HFF-Myc (cell line): ENCODE measurements around the gene PANX2.

Experiments
- DNase-seq: peaks from one replicate; pipeline ENCODE4 v3.0.0-alpha.2; 2011; ENCODE audit warnings: low read depth; ENCODE audit errors: extremely low read depth
- H3K4me3 ChIP-seq: replicated peaks from 2 replicates; pipeline ENCODE4 v1.5.1; 2011; ENCODE audit warnings: low read depth, mild to moderate bottlenecking, control low read depth, low read length
- TF ChIP-seq, protein P1 (sequence below): IDR thresholded peaks from 2 replicates; pipeline ENCODE4 v1.5.1; 2012; ENCODE audit warnings: mild to moderate bottlenecking, low read depth, low read length, control low read depth; ENCODE audit errors: missing control alignments

The PANX2 gene

DNA sequence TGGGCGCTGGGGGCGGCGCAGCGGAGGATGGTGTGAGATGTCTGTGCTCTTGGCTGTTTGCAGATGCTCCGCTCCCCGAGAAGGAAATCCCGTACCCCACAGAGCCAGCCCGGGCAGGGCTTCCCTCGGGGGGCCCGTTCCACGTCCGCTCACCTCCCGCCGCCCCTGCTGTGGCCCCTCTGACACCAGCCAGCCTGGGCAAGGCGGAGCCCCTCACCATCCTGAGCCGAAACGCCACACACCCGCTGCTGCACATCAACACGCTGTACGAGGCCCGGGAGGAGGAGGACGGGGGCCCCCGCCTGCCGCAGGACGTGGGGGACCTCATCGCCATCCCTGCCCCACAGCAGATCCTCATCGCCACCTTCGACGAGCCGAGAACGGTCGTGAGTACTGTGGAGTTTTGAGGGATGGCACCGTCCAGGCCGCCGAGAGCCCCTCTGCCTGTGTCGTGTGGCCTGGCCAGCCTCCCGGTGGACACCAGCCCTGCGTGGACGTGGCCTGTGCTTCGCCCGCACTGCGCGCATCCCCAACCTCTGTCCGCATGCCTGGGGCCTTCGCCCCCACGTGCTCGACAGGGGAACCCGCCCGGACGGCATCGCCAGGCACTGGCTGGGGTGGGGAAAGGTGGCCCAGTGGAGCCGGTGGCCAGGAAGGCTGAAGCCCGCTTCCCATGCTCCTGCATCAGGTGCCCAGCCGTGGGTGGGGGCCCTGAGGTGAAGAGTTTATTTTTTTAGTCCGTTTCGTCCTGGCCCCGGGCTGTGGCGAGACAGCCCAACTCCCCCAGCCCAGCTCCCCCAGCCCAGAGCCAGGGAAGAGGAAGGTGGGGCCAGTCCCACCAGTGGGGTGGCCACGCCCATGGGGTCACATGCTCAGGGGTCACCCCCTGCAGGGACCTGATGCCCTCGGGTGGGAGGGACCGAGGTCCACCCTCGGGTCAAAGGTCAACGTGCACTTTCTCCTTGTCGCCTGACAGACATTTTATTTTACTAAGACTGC, 8.6 kb downstream of the PANX2 start:
- TF ChIP-seq, protein P1, sequence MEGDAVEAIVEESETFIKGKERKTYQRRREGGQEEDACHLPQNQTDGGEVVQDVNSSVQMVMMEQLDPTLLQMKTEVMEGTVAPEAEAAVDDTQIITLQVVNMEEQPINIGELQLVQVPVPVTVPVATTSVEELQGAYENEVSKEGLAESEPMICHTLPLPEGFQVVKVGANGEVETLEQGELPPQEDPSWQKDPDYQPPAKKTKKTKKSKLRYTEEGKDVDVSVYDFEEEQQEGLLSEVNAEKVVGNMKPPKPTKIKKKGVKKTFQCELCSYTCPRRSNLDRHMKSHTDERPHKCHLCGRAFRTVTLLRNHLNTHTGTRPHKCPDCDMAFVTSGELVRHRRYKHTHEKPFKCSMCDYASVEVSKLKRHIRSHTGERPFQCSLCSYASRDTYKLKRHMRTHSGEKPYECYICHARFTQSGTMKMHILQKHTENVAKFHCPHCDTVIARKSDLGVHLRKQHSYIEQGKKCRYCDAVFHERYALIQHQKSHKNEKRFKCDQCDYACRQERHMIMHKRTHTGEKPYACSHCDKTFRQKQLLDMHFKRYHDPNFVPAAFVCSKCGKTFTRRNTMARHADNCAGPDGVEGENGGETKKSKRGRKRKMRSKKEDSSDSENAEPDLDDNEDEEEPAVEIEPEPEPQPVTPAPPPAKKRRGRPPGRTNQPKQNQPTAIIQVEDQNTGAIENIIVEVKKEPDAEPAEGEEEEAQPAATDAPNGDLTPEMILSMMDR, result no peak
- DNase-seq, result no peak
- no peak overlapping the region for H3K4me3 ChIP-seq

DNA sequence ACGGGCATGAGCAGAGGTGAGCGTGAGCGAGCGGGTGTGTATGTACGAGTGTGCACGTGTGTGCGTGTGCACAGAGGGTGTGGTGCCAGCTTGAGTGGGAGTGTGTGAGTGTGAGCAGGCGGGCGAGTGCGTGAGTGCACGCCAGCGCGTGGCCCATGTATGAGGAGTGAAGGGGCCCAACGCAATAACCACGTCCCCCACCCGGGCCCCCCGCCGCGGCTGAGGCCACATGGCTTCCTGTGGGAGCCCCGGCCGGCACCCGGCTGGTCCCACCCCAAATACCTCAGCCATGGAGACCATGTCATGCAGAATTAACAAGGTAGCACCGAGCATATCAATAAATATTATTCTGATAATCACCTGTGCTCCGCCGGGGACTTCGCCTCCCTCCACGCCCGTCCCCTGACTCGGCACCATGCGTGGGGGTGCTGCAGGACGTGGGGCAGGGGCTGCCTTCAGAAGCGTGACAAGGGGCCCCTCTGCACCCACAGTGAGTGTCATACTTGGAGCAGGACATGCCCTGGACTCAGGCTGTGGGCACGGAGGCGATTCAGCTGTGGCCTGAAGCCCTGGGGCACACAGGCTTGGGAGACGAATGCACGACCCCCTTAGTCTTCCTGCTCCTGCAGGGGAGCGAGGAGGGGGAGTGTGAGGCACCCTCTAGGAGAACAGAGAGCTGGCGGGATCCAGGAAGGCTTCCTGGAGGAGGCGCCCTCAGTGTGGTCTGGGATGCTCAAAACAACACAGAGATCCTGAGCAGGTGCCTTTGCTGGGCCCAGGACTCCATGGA, 9.6 kb downstream of the PANX2 start:
- TF ChIP-seq, protein P1, result no peak
- no peak overlapping the region for H3K4me3 ChIP-seq
- no peak for DNase-seq

DNA sequence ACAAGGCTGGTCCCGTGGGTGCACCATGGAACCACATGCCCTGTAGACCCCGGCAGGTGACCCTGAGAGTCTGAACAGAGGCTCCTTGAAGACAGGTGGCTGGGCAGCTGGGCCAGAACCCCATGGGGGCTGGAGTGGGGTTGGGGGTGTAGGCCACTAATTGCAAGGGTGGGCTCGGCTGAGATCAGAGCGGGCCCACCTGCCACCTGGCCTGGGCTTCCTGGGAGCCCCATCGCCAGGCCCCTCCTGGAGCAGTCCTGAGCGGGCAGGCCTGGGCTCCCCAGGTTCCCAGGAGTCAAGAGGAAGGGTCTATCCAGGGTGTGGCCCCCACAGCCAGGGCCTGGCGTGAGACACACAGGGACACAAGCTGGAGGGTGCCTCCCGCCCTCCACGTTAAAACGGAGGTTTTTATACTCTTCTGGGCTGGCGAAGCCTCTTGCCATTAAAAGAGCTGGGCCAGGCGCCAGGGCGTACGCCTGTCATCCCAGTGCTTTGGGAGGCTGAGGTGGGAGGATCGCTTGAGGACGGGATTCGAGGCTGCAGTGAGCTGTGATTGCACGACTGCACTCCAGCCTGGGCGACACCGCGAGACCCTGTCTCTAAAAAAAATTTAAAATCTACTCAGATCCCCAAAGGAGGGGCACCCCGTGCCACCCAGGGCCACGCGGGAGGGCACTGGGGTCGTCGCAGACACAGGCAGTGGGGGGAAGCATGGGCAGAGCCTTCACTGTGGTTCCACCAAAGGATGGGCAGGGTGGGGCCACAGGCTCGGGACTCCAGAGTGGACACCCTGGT, 10.4 kb downstream of the PANX2 start:
- no peak for DNase-seq
- H3K4me3 ChIP-seq, result no peak overlapping the region
- TF ChIP-seq, protein P1, result no peak

DNA sequence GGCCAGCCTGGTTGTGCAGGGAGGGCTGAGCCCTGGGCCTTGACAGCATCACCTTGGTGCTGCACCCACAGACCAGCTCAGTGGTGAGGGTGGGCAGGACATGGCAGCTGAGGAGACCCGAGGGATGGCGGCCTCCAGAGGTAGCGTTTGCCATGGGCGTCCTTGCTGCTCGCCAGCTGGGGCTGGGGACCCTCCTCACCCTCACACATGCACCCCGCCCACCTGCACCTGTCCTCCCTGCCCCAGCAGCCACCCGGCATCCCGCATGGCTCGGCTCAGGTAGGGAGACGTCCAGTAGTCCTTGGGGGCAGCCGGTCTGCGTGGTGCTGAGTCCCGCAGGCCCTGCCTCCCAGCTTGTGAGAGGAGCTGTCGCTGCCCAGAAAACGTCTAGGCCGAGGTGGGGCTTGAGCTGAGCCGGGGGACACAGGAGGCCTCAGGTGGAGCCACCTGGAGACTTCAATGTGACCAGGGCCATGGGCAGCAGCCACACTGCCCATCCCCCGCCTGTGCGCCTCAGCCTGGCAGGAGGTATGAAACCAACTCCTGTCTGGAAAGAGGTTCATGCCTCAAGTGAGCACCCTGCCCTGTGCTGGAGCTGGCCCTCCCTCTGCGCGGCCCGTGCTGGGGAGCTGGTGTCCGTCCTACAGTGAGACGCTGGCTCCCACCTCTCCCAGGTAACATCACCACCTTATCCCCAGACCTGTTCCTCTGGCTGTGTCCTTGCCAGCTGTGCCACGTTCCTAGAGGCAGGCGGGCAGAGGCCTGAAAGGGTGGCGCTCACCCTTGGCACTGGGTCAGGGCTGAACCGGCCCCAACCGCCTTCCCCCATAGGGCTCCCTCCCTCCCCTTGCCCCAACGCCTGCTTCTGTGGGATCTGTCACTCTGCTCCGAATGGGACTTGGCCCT, 11.9 kb downstream of the PANX2 start:
- TF ChIP-seq, protein P1, result no peak
- no peak for DNase-seq
- H3K4me3 ChIP-seq, result no peak overlapping the region

DNA sequence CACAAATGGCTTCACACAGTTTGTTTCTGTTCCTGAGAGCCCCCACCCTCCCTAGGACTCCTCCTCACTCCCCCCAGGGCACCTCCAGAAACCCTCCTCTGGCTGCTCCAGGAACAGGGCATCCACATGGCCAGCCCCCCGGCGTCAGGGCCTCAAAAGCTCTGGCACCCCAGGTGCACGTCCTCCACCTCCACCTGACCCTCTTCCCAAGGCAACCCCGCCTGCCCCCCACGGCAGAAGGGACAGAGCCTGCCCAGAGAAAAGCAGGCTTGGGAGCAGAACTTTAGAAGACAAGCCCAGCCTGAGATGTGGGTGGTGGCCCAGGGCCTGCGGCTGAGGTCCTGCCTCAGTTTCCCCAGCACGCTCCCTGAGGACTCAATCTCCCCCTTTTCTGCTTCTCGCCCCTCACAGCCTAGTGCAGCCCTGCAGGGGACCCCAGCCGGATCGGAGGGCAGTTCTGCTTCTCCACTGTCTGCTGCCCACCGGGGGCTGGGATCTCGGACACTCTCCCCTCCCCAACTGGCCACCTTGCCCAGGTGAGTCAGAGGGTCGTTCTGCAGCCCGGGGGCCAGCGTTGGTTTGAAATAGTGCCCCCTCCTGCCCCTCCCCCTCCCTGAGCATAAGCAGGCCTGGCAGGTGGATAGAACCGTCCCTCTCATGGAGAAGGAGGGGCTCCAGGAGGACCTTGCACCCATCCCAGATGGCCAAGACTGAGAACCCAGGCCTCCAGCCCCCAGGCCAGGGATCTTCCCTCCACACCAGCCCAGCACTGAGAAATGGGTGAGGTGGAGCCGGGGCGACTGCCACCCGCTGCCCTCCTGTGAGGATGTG, 12.8 kb downstream of the PANX2 start:
- H3K4me3 ChIP-seq, result no peak overlapping the region
- no peak for DNase-seq

More for the DNA sequence above, 12.8 kb downstream of the PANX2 start:
- TF ChIP-seq, protein P1, result no peak
